Heart right ventricle (tissue), 16 donors: Measurements from ENCODE around the gene EVC2. TPM values are rescaled to one million over a fixed set of nuclear protein-coding genes. Genes with fewer than 3 reads are reported as not detected.

Experiments used
- ATAC-seq, 8 donors: fragments of 200-7000 bp; cut with Tn5 transposase; one replicate each; pipeline ENCODE4 v1.9.1; 2020; ENCODE audit warnings: mild to moderate bottlenecking in 8 of 8, moderate library complexity in 8 of 8, moderate number of reproducible peaks in 1 of 8
- DNase-seq, 2 donors: peaks; one replicate each; pipeline ENCODE4 v3.0.0-alpha.2; 2020
- H3K27ac ChIP-seq, 10 donors: fragments of 200-600 bp; sonication (generic) in 2 of 10; one replicate each; pipeline versions ENCODE4 v1.5.0 to v1.8.0; 2020 to 2022; ENCODE audit warnings: mild to moderate bottlenecking in 3 of 10
- H3K27me3 ChIP-seq, 7 donors: fragments of 200-600 bp; one replicate each; pipeline ENCODE4 v1.8.0; 2021 to 2022; ENCODE audit warnings: mild to moderate bottlenecking in 2 of 7
- H3K36me3 ChIP-seq, 9 donors: fragments of 200-600 bp; sonication (generic) in 1 of 9; one replicate each; pipeline versions ENCODE4 v1.5.0 to v1.8.0; 2020 to 2022; ENCODE audit warnings: mild to moderate bottlenecking in 2 of 9
- H3K4me1 ChIP-seq, 9 donors: fragments of 200-600 bp; sonication (generic) in 1 of 9; one replicate each; pipeline versions ENCODE4 v1.5.0 to v1.8.0; 2020 to 2022; ENCODE audit warnings: mild to moderate bottlenecking in 4 of 9
- H3K4me3 ChIP-seq, 10 donors: fragments of 200-600 bp; sonication (generic) in 2 of 10; one replicate each; pipeline versions ENCODE4 v1.5.0 to v1.8.0; 2020 to 2022; ENCODE audit warnings: mild to moderate bottlenecking in 7 of 10, moderate library complexity in 2 of 10
- H3K9me3 ChIP-seq, 11 donors: fragments of 200-600 bp in 10 of 11; sonication (generic) in 2 of 11; one replicate each; pipeline versions ENCODE4 v1.5.0 to v1.8.0; 2013 to 2022; ENCODE audit warnings: mild to moderate bottlenecking in 2 of 11, control low read depth in 1 of 11, moderate library complexity in 1 of 11
- CTCF ChIP-seq, 9 donors: fragments of 200-600 bp; sonication (generic) in 2 of 9; IDR thresholded peaks; one replicate each; pipeline versions ENCODE4 v1.5.0 to v1.8.0; 2021 to 2022; ENCODE audit warnings: antibody characterized with exemption in 9 of 9, mild to moderate bottlenecking in 5 of 9, moderate library complexity in 1 of 9
- WGBS, 2 donors: extraction: QIAGEN DNeasy Blood & Tissue Kit; methylation state at CpG; one replicate each; pipeline ENCODE4 v1.1.7; 2013; ENCODE audit warnings: inconsistent platforms in 1 of 2; 5-methylcytosine and 5-hydroxymethylcytosine counted together
- intact Hi-C, 10 donors: fragments of 100-400 bp; cut with DNase I; formaldehyde crosslinking; loops; one replicate each; pipeline versions ENCODE4 v1.11.1 to v1.14.2; 2022
- polyA plus RNA-seq, 2 donors: library from polyadenylated mRNA; stranded (reverse); fragments of 200-250 nt; gene quantifications; one replicate each; pipeline ENCODE4 v1.2.3, GENCODE V29; 2013
- total RNA-seq, 10 donors: library from RNA; stranded (reverse); fragmentation: NEBNext Ultra II Directional in 3 of 10; extraction: Animal tissue kit (Norgen Biotek cat#: 25700) in 3 of 10; gene quantifications; one replicate each; pipeline versions ENCODE4 v1.2.1 to v1.2.4, GENCODE V29; 2021 to 2023
- donor health status: Arrhythmogenic right ventricular cardiomyopathy.
- donor health status: ischemic (EF 13 %, LVEDD 7.1; RV severe dilation, severe dysfunction).
- donor health status: healthy with polysubstance abuse.
- donor health status: DM: no; HTN: yes; CAD: no.
- donor health status: DM: no; HTN: no; CAD: no.
- donor health status: ischemic (EF 25% LVEDD 6.9; RV normal size, moderate dysfunction).
- donor health status: ischemic (EF 25% LVEDD 5.7; RV mildly dilated, moderate dysfunction).
- donor health status: healthy.
- donor health status: DM: yes; HTN: yes; CAD: no.
- donor health status: Ischemic cardiomyopathy.
- donor health status: ischemic (EF 35%, LVEDD 5.7; RV mildly dilated, moderate dysfunction).
- donor health status: nonischemic (EF 11% LVEDD 7.7; RV severe dilation, severe dysfunction).
- donor health status: DM: yes; HTN: yes; CAD: no.
- donor health status: PGD.
- donor health status: ischemic (EF 29% LVEDD 5.4; RV normal size, mild dysfunction).
- donor health status: nonischemic (EF 23%, LVEDD 6.1; RV moderate dilation, normal function).

The EVC2 gene
- total and polyA plus RNA-seq, 12 donors: 0.47 to 1.5 (median 0.91) TPM

- Histone ChIP-seq H3K4me1 (peaks cover 0 to 5% (median 0%) of the 10 kb centered on the region in 9 donors), H3K27ac (no peak overlapping the region), H3K36me3 (peaks cover 0 to 10% (median 0%) of the 10 kb centered on the region in 9 donors), H3K27me3 (no peaks in the 10 kb centered on the region), H3K9me3 (peaks cover 0 to 10% (median 0%) of the 10 kb centered on the region in 11 donors), H3K4me3 (no peak overlapping the region)
- TF ChIP-seq CTCF (IDR thresholded peaks at IDR 0.05): no peak
- ATAC-seq (no peak), DNase-seq (no peak)
- WGBS, 2 donors: 70 to 72% methylated on average over 13 of the region's 13 CpGs
- intact Hi-C loops: no loop called here
These were observed 71.3 kb downstream of the EVC2 start for GRCh38 chr4:5636766-5637670.

- Histone ChIP-seq H3K4me1 (peaks cover 0 to 5% (median 0%) of the 10 kb centered on the region in 9 donors), H3K27me3 (no peaks in the 10 kb centered on the region), H3K9me3 (peaks cover 0 to 10% (median 0%) of the 10 kb centered on the region in 11 donors), H3K4me3 (no peak overlapping the region), H3K27ac (no peak overlapping the region), H3K36me3 (peaks cover 0 to 19% (median 0%) of the 10 kb centered on the region in 9 donors)
- no peak for DNase-seq
- TF ChIP-seq CTCF (IDR thresholded peaks at IDR 0.05): no peak
- 84 to 93% methylated on average over 7 of the region's 7 CpGs for WGBS, 2 donors
- no peak for ATAC-seq
- intact Hi-C loops: no loop called here
These were observed 72.5 kb downstream of the EVC2 start for GRCh38 chr4:5635826-5636195.

GRCh38 chr4:5632571-5632970, 75.8 kb downstream of the EVC2 start:
- no peak overlapping the region for H3K4me3 ChIP-seq
- intact Hi-C loops: no loop called here
- 78 to 81% methylated on average over 2 of the region's 2 CpGs for WGBS, 2 donors
- no peak for TF ChIP-seq CTCF (IDR thresholded peaks at IDR 0.05)
- no peak for ATAC-seq
- peaks cover 0 to 39% (median 0%) of the 10 kb centered on the region in 9 donors for H3K36me3 ChIP-seq
- DNase-seq: no peak
- H3K27ac ChIP-seq: no peak overlapping the region
- peaks cover 0 to 10% (median 0%) of the 10 kb centered on the region in 11 donors for H3K9me3 ChIP-seq
- H3K4me1 ChIP-seq: no peaks in the 10 kb centered on the region
- no peaks in the 10 kb centered on the region for H3K27me3 ChIP-seq

- Histone ChIP-seq H3K4me3 (no peak overlapping the region), H3K27ac (no peak overlapping the region), H3K4me1 (no peaks in the 10 kb centered on the region), H3K36me3 (peaks cover 0 to 45% (median 0%) of the 10 kb centered on the region in 9 donors), H3K9me3 (peaks cover 0 to 10% (median 0%) of the 10 kb centered on the region in 11 donors), H3K27me3 (no peaks in the 10 kb centered on the region)
- intact Hi-C loops: no loop called here
- DNase-seq: no peak
- TF ChIP-seq CTCF (IDR thresholded peaks at IDR 0.05): no peak
- ATAC-seq: no peak
- WGBS, 2 donors: 80 to 83% methylated on average over 3 of the region's 3 CpGs
These were observed 76.3 kb downstream of the EVC2 start for GRCh38 chr4:5632066-5632440.
